Urothelium cell line (cell line): ENCODE measurements around the gene GPRIN3.
"Not testable (repeated sequence)": the region's sequence is repeated elsewhere in the genome, so short reads cannot be mapped to it uniquely, and the experiment has no call there.

Experiments
- DNase-seq: peaks from one replicate; pipeline ENCODE4 v3.0.0; 2011; ENCODE audit warnings: low spot score, mixed read lengths
- FAIRE-seq: peaks from 2 replicates; lab custom pipeline; 2011; peaks lifted over from hg19 to GRCh38; lab: Jason Lieb, UNC

Gene GPRIN3

DNA sequence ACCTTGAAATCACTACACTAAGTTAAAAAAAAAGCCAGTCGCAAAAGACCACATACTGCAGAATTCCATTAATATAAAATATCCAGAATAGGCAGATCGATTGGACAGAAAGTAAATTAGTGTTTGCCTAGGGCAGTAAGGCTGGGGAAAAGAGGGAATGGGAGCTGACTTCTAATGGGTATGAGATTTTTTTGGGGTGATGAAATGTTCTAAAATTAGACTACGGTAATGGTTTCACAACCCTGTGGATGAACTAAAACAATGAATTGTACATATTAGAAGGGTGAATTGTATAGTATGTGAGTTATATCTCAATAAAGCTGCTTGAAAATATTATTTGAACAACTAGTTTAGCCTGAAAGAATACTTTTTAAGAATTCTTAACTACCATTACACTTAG lies 6.7 kb upstream of the GPRIN3 start:
- FAIRE-seq, result no peak
- DNase-seq, result no peak

DNA sequence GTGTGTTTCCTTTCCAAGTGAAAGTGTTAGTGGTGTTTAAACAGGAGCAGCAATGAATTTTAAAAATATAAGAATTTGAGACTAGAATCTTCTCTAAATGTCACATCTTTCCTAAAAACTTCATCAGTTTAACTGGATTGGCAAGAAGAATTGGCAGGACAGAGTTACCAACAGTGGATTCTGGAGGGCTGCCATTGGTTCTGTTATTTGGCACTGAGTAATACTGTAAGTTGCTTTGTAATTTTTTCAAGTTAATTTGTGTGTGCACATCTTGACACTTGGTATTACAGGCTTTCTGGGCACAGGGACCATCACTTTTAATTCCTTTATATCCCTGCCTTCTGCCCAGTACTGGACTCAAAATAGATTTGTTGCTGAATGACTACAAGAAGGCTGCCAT lies 4.5 kb upstream of the GPRIN3 start:
- DNase-seq, result no peak
- FAIRE-seq, result no peak

DNA sequence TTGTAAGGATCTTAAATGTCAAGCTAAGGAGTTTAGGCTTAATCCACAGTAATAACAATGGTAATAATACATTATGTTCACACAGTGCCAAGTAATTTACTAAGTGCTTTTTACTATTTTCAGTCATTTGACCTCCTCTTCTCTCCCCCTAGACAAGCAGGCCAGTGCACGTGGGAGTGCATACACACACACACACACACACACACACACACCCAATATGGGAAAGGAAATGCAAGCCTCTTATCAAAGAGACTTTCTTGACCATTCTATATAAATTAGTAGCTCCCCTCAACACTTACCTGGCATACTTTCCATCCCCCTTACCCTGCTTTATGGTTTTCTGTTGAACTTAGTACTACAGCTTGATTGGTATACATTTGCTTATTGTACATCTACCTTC lies 3.8 kb upstream of the GPRIN3 start:
- no peak for FAIRE-seq
- DNase-seq, result no peak

DNA sequence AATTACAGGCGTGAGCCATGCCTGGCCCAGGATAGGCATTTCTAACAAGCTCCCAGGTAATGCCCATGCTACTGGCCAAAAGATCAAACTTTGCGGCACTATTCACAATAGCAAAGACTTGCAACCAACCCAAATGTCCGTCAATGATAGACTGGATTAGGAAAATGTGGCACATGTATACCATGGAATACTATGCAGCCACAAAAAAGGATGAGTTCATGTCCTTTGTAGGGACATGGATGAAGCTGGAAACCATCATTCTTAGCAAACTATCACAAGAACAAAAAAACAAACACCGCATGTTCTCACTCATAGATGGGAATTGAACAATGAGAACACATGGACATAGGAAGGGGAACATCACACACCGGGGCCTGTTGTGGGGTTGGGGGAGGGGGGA lies 1.6 kb upstream of the GPRIN3 start:
- DNase-seq, FAIRE-seq: not testable (repeated sequence)

DNA sequence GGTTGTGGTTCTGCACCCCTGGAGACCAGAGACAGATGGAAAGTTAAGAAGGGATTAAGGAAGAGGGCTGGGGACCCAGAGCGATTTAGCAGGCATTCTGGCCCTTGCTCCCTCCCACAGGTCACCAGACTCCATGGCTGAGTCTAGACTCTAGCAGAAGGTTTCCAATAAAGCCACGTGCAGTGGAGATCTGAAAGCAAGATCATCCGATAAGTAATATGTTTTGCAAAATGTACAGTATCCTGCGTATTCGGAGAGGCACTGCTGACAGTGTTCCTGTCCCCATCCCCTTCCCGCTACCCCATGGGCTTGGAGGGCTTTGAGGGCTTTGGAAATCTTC lies 531 bp upstream of the GPRIN3 start:
- DNase-seq (no peak), FAIRE-seq (no peak)

DNA sequence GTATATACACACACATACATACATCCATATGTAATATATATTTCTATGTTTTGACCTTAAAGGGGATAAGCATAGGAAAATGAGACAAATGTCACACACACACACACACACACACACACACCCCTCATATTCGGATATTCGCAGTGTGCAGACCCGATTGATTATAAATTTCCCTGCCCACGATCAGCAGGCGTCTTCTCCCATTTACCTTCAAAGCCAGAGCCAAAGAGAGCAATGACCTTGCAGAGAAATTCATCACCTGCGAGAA lies 488 bp downstream of the GPRIN3 start:
- DNase-seq (no peak), FAIRE-seq (no peak)

DNA sequence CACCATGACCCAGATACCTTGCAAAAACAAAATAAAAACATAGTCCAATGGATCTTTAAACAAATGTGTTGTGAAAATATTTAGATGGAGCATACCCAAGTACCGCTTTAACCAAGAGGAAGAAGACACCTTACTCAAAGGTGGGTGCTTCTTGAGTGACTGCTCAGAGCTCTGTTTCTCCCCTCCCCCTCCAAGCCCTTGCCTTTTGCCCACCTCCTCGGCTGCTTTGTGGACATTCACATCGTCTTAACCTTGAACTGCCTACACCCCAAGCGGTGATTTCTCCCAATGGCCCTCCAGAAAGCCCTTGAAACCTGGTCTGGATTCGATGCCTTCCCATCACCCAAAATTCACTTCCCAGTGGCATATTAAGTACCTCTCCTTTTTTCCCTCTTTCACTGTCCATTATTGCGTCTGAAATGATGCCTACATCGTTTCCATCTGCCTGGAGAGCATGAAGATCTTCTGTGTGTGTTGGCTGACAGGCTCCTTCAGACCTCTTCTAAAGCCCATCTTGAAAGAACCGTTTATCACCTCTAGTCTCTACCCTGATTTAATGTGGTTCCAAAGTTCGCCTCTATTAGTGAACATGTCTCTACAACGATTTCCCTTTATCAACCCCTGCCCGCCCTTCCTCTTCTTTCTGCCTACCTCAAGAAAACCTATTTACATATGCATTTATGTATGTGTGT lies 968 bp downstream of the GPRIN3 start:
- FAIRE-seq, result no peak
- no peak for DNase-seq

DNA sequence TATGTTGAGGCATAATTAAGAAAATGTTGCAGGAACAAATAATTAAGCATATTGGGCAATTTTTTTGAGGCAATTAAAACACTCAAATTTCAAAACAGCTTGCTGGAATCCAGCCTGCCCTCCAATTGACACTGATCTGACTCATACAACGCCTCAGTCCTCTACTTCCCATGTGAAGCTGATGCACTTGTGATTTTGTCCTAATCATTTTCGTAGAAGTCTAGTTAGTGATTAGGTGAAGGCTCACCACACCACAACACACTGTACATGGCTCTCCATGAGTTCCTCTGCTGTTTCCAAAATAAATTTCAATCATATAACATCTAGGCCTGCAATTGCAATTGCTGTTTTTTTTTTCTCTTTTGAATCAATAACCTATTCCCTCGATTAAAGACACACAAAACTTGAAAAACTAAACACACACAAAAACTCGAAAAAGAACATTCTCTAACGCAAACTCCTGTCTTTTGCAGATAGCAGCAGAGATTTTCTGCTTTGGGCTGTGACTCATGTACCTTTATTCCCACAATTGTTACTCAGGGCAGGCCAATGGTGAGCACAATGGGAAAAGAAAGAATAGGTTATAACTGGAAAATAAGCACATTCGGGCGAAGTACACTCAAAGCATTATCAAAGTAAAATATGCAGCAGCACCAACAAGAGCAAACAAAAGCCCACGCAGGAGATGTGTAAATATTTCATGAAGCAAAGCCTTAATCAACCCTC lies 1.7 kb downstream of the GPRIN3 start:
- DNase-seq (no peak), FAIRE-seq (no peak)

DNA sequence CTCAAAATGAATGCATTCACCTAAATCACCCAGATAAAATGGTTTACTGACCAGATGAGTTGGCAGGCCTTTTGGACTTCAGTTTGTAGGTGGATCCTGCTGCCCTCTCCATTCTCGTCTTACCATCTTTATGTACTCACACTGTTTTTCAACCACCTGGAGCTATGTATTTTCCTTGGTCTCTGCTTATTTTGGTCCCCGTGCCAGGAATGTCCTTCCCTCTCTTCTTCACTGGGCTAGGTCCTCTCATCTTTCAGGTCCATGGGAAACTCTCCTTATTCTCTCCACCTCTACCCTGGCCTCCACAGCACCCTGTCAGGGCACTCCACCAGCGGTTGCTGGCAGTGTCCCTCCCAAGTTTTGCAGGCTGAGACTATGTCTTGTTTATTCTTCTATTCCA lies 2.6 kb downstream of the GPRIN3 start:
- DNase-seq (no peak), FAIRE-seq (no peak)

DNA sequence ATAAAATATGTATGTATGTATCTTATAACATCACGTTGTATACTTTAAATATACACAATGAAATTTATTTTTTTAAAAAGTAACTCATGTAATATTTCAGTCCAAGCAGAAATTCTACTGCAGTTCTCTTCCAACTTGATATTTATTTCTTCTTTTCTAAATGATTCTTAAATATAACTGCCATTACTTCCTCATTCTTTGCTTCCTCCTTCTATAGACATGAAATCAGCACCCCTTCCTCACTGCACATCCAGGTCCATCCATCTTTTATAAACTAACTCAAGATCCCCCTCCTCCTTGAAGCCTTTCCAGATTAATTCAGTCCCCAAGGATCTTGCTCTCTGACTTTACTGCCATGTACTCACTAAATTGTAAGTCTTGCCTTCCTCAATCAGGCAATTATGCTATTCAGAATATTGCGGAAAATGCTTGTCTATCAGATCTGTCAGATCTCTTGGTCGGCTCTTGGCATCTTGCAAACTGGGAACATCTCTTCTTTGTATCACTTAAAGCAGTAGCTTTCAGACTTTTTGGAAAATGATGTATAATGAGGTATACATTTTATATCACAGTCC lies 3.7 kb downstream of the GPRIN3 start:
- FAIRE-seq (no peak), DNase-seq (no peak)

DNA sequence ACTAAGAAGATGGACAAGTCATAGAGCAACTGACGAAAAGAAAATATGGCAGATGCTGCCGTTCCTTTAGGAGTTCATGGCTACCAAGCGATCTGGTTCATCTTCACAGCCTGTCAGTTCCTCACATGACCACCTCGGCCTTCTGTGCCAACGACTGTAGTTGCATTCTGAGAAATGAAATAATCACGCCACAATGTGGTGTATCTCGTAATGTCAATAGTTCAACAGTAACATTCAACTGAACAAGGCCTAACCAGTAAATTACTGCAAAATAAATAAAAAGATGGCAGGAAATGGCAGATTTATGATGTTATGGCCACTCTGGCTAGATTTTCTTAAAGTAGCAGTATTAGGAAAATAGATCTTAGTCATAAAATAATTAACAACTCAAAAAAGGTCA lies 4.4 kb downstream of the GPRIN3 start:
- no peak for DNase-seq
- FAIRE-seq, result no peak

DNA sequence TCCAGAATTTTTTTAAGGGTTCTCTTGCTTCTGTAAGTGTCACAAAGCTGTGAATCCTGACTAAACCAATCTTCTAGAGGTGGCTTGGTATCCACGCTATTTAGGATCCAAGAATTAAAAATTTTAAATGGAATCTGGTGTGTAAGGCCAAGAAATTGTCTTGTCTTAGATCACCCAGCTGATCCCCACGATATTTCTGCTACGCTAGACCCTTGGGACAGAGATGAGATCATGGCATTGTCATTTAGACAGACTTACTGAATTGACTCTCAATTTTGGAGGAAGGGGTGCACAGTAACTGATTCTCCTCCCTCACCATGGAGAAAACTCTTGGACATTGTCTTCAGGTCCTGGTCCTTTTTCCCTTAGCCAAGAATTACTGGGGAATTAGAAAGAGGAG lies 5.7 kb downstream of the GPRIN3 start:
- FAIRE-seq, result no peak
- DNase-seq, result no peak

DNA sequence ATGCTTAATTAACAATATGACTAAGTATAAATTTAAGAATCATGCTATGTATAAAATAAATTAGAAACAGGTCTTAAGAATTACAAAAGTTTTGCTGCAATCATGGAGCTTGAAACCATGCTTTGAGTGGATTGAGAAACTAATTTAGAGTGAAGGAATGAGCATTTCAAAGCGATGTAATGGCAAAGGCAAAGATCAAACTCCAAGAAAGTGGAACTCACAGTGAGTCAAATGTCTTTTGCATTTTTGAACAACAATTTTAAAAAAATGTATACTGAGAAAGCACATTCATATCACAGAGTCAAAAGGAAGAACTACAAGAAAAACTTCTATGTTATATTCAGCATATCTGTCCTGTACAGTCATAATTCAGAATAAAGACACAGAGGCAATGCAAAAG lies 6.6 kb downstream of the GPRIN3 start:
- FAIRE-seq, result no peak

DNA sequence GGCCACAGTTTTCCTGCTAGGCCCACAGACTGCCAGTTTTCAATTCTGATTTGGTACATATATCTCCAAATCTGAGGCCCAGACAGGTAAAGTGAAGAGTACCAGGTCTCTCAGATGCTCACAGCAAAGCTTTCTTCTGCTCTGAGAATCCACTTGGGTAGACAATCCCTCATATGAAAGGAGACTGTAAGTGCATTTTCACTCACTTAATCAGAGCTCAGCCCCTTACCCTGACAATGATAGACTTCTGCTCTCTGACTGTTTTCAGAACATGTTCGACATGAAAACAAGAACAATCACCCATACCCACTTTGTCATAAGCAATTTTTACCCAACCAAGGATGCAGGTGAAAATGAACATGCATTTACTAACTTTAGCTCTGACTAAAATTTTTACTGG lies 7.1 kb downstream of the GPRIN3 start:
- no peak for DNase-seq

More for the DNA sequence above, 6.6 kb downstream of the GPRIN3 start:
- DNase-seq, result no peak

DNA sequence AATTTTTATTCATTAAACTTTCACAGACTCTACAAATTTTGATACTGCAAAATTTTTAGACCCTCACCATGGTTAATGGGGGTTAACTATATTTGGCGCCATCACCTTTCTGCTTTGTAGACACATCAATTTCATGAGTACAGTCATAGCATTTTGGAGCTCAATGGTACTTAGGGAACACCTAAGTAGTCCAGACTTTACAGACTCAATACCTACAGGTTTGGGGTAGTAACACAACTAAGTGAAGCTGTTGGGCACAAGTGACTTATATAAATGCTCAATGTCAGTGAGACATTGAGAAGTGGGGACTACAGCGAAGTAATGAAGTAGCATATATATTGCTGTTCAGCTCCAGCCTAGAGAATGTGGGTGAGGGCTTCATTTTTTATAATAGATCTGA lies 7.5 kb downstream of the GPRIN3 start:
- FAIRE-seq, result no peak
- no peak for DNase-seq

More for the DNA sequence above, 7.1 kb downstream of the GPRIN3 start:
- no peak for FAIRE-seq

DNA sequence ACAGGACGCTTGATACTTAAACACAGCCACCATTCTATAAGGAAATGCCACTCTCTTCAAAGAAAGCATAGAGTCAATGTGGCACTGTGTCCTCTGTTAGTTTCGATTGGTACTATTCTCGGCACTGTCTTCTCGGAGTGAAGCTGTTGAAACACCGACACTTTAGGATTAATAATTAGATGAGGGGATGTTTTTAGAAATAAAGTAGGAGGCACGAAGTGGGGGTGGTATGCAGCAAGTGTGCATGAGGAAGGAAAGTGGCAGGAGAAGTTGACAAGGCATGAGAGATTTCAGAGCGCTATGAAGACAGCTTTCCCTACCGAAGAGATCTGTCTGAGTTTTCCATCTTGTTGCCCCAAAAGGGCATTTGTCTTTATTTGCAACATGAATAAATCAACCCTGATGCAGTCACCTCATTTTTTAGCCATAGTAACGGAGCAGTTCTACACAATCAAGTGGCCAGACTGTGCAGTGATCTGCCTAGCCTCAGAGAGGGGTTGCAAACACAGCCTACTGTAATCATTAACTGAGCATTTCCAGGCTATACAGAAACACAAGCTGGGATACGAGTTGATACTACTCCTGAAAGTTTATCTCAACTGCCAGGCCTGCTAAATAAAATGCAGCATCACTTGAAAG lies 8.3 kb downstream of the GPRIN3 start:
- FAIRE-seq (no peak), DNase-seq (no peak)

DNA sequence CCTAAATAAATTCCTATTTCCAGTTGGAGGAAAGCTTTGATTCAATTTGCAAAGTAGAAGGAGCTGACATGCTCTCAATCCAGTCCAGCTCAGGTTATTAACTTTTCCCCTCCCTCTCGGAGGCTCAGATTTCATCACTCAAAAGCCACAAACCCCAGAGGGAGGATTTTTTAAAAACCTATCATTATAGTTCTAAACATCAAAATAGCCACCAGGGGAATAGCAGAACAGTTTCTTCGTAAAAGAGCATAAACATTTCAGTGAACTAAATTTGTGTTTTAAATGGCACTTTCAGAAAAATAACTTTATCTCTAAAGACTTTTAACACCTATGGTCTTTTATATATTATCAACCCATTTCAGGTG lies 8.8 kb downstream of the GPRIN3 start:
- DNase-seq (peak; percentile 17), FAIRE-seq (no peak)

DNA sequence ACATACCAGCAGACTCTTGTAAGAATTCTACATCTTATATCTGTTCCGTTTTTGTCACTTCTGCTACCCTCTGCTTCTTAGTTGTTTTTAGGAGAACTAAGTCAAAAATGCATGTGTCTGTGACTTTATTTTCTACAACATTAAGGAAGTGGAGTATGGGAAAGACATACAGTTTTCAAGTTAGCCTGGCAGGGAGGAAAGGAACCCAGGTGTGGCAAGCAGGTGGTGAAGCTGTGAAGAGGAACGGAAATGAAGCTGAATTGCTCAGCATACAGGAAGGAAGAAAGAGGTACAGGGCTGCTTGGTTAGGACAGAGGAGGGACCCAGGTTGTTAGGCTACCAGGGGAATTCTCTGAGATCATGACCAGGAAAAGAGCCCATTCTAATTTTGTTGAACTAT lies 9.4 kb downstream of the GPRIN3 start:
- DNase-seq (no peak), FAIRE-seq (no peak)

DNA sequence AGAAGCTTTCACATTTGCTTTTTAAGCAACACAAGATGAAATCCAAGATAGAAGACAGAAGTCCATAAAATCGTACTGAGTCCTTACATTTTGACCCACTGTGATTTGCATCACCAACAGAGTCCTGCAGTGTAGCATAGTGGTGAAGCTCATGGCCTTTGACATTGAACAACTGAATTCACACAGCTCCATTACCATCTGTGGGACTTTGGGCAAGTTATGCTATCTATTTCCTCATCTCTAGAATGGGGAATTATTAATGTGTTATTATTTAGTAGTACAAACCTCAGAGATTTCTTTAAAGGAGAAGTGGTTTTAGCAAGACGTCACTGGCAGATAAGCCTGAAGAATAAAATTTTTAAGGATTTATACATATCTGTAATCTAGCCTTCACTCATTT lies 10.7 kb downstream of the GPRIN3 start:
- FAIRE-seq (no peak), DNase-seq (no peak)

DNA sequence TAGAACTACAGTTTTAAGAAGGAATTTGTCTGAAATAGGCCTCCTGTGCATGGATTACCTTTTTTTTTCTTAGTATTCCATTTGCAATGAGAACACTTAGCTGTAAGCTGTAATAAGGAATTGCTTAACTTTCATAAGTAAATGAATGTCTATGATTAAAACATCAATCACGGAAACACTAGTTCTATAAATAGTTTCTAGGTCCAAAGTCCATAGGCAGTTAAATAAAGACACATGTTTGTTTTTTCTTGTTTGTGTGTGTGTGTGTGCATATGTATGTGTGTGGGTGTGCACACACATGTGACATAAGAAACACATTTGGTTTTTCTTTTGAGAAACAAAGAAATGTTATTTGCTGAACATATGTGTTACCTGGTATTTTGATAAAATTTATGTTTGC lies 11.2 kb downstream of the GPRIN3 start:
- FAIRE-seq, result no peak

DNA sequence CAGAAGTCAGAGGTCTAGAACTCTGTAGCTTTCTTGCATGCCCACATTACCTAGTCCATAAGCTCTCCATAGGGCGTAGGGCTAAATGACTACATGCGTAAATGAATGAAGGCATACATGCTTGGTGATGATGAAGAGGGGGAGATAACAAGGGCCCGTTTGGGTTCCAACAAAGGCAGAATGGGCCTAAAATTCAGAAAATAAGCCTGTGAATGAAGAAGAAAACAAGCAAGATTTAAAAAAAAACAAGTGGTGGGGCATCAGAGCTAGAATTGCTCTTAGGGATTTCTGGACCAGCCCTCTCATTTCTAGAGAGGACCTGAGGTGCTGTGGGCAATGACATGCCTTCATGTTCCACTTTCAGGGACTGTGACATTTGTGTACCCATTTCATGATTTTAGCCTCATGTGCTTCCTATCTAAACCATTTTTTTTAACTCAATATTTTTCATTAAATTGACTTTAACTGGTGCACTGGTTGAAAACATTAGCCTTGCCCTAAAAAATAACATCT lies 12.1 kb downstream of the GPRIN3 start:
- no peak for DNase-seq
- FAIRE-seq, result no peak

More for the DNA sequence above, 11.2 kb downstream of the GPRIN3 start:
- no peak for DNase-seq
